ENCODE data around the gene ABCA7. TPM values are rescaled to one million over a fixed set of nuclear protein-coding genes. Genes with fewer than 3 reads are reported as not detected.

The ABCA7 gene
- total RNA-seq, 1 donor from 2014 or later, result 6.7 TPM

GRCh38 chr19:1085676-1086442 is 46.0 kb downstream of the ABCA7 start:
- Mint-ChIP-seq H3K4me3 (ENCODE audit: unreplicated experiment) (no peak overlapping the region), H3K36me3 (ENCODE audit: low read depth) (peaks cover 6% of the 10 kb centered on the region), H3K4me1 (ENCODE audit: low read depth) (peaks cover 5% of the 10 kb centered on the region), H3K27me3 (ENCODE audit: low read depth) (no peaks in the 10 kb centered on the region), H3K27ac (ENCODE audit: unreplicated experiment) (no peak overlapping the region), H3K9me3 (ENCODE audit: low read depth) (no peaks in the 10 kb centered on the region)
- TF ChIP-seq CTCF (IDR thresholded peaks at IDR 0.05), result no peak
- DNase-seq (ENCODE audit: low spot score), result no peak

GRCh38 chr19:1086613-1087012 is 46.7 kb downstream of the ABCA7 start:
- Mint-ChIP-seq H3K36me3 (ENCODE audit: low read depth) (peaks cover 6% of the 10 kb centered on the region), H3K4me3 (ENCODE audit: unreplicated experiment) (no peak overlapping the region), H3K4me1 (ENCODE audit: low read depth) (peaks cover 3% of the 10 kb centered on the region), H3K27ac (ENCODE audit: unreplicated experiment) (no peak overlapping the region), H3K27me3 (ENCODE audit: low read depth) (no peaks in the 10 kb centered on the region), H3K9me3 (ENCODE audit: low read depth) (no peaks in the 10 kb centered on the region)
- no peak for DNase-seq (ENCODE audit: low spot score)
- no peak for TF ChIP-seq CTCF (IDR thresholded peaks at IDR 0.05)

GRCh38 chr19:1087813-1088415 is 48.0 kb downstream of the ABCA7 start:
- H3K36me3 Mint-ChIP-seq (ENCODE audit: low read depth), result peaks cover 6% of the 10 kb centered on the region
- H3K27me3 Mint-ChIP-seq (ENCODE audit: low read depth), result no peaks in the 10 kb centered on the region
- TF ChIP-seq CTCF (IDR thresholded peaks at IDR 0.05), result no peak
- no peaks in the 10 kb centered on the region for H3K4me1 Mint-ChIP-seq (ENCODE audit: low read depth)
- no peaks in the 10 kb centered on the region for H3K9me3 Mint-ChIP-seq (ENCODE audit: low read depth)
- no peak for DNase-seq (ENCODE audit: low spot score)
- H3K27ac Mint-ChIP-seq (ENCODE audit: unreplicated experiment), result no peak overlapping the region
- no peak overlapping the region for H3K4me3 Mint-ChIP-seq (ENCODE audit: unreplicated experiment)

DNA sequence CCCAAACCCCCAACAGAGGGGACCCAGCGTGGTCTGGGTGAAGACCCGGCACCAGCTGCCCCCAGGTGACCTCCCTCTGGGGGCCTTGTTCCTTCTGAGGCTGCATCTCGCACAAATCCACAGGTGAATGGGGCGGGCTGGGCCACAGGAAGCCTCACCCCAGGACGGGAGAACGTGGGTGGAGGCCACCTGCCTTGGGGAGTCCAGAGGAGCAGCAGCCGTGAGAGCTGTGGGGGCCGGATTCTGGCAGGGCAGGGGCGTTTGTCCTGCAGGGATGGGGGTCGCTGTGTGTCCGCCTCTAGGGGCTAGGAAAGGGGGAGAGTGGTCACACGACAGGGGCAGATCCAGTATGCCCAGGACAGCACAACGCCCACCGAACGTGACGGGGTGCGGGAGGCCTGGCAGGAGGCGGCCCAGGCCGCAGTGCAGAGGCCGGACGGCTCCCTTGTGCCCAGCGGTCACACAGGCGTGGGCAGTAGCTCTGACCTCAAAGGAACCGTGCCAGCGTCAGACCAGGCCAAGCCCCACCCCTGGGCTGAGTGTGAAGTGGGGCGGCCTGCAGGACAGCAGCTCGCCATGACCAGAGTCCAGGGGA is 48.6 kb downstream of the ABCA7 start:
- Mint-ChIP-seq H3K27ac (ENCODE audit: unreplicated experiment) (no peak overlapping the region), H3K9me3 (ENCODE audit: low read depth) (no peaks in the 10 kb centered on the region), H3K4me1 (ENCODE audit: low read depth) (peaks cover 6% of the 10 kb centered on the region), H3K4me3 (ENCODE audit: unreplicated experiment) (no peak overlapping the region), H3K36me3 (ENCODE audit: low read depth) (peaks cover 6% of the 10 kb centered on the region), H3K27me3 (ENCODE audit: low read depth) (no peaks in the 10 kb centered on the region)
- TF ChIP-seq CTCF (IDR thresholded peaks at IDR 0.05), result no peak
- no peak for DNase-seq (ENCODE audit: low spot score)

- Mint-ChIP-seq H3K36me3 (ENCODE audit: low read depth) (peaks cover 6% of the 10 kb centered on the region), H3K4me3 (ENCODE audit: unreplicated experiment) (no peak overlapping the region), H3K4me1 (ENCODE audit: low read depth) (peaks cover 13% of the 10 kb centered on the region), H3K27me3 (ENCODE audit: low read depth) (no peaks in the 10 kb centered on the region), H3K9me3 (ENCODE audit: low read depth) (no peaks in the 10 kb centered on the region), H3K27ac (ENCODE audit: unreplicated experiment) (no peak overlapping the region)
- TF ChIP-seq CTCF (IDR thresholded peaks at IDR 0.05), result no peak
- no peak for DNase-seq (ENCODE audit: low spot score)
Measured at GRCh38 chr19:1089126-1089771, 49.3 kb downstream of the ABCA7 start.

Measured in chondrocyte (in vitro differentiated cells).